8988T (cell line): ENCODE data around the gene WWOX.

ENCODE experiments used
- DNase-seq: peaks from one replicate; pipeline ENCODE4 v3.0.0; 2011

The WWOX gene

GRCh38 chr16:78985716-78986605 is 886.5 kb downstream of the WWOX start:
- no peak for DNase-seq

- DNase-seq = no peak
These were observed 888.2 kb downstream of the WWOX start for GRCh38 chr16:78987666-78988065.

GRCh38 chr16:78988361-78988969 is 889.0 kb downstream of the WWOX start:
- DNase-seq = peak; percentile 32

- no peak for DNase-seq
These were observed 890.9 kb downstream of the WWOX start for GRCh38 chr16:78990309-78990701.

- DNase-seq = no peak
These were observed 892.5 kb downstream of the WWOX start for GRCh38 chr16:78992001-78992400.

- no peak for DNase-seq
These were observed 893.9 kb downstream of the WWOX start for GRCh38 chr16:78993346-78993745.

GRCh38 chr16:78994135-78994745 is 894.8 kb downstream of the WWOX start:
- DNase-seq = no peak

- DNase-seq = no peak
These were observed 896.0 kb downstream of the WWOX start for GRCh38 chr16:78995441-78995840.

- DNase-seq = no peak
These were observed 897.3 kb downstream of the WWOX start for GRCh38 chr16:78996790-78997189.

- no peak for DNase-seq
These were observed 899.4 kb downstream of the WWOX start for GRCh38 chr16:78998879-78999278.

- DNase-seq = no peak
These were observed 901.9 kb downstream of the WWOX start for GRCh38 chr16:79001156-79001967.

- DNase-seq = no peak
These were observed 903.7 kb downstream of the WWOX start for GRCh38 chr16:79003026-79003609.

GRCh38 chr16:79004309-79004708 is 904.9 kb downstream of the WWOX start:
- no peak for DNase-seq

GRCh38 chr16:79005096-79005495 is 905.6 kb downstream of the WWOX start:
- DNase-seq = no peak

GRCh38 chr16:79006206-79006605 is 906.8 kb downstream of the WWOX start:
- no peak for DNase-seq

GRCh38 chr16:79006765-79007164 is 907.3 kb downstream of the WWOX start:
- DNase-seq = no peak

GRCh38 chr16:79007614-79008013 is 908.2 kb downstream of the WWOX start:
- DNase-seq = no peak

GRCh38 chr16:79008036-79008868 is 908.8 kb downstream of the WWOX start:
- no peak for DNase-seq

- DNase-seq = no peak
These were observed 909.4 kb downstream of the WWOX start for GRCh38 chr16:79008869-79009179.

GRCh38 chr16:79009896-79010295 is 910.4 kb downstream of the WWOX start:
- DNase-seq = no peak

GRCh38 chr16:79011282-79011681 is 911.8 kb downstream of the WWOX start:
- DNase-seq = no peak
